ENCODE results near the gene DLG2.

Gene DLG2

GRCh38 chr11:84297570-84297969 lies 1329.6 kb downstream of the DLG2 start:
- no peak for DNase-seq

GRCh38 chr11:84295815-84296214 lies 1331.3 kb downstream of the DLG2 start:
- DNase-seq: no peak

GRCh38 chr11:84292955-84293354 lies 1334.2 kb downstream of the DLG2 start:
- no peak for DNase-seq

- DNase-seq: no peak
These were observed 1335.1 kb downstream of the DLG2 start for GRCh38 chr11:84292006-84292405.

DNA sequence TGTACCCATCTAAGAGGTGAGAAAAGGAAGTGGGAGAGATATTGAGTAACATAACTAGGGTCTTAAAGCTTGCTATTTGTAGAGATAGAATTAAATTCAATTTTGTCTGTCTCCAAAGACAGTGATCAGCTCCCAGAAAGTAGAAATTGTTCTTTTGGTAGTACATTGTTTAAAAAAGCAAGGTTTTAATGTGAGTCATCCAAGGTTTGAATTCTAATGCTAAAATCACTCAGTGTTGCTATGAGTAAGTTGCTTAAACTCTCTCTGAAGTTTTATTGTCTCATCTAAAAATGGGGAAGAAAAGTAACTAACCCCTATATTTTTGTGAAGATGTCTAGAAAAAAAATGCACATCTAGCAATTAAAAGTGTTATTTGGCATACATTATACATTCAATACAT lies 1336.5 kb downstream of the DLG2 start:
- no peak for DNase-seq

DNA sequence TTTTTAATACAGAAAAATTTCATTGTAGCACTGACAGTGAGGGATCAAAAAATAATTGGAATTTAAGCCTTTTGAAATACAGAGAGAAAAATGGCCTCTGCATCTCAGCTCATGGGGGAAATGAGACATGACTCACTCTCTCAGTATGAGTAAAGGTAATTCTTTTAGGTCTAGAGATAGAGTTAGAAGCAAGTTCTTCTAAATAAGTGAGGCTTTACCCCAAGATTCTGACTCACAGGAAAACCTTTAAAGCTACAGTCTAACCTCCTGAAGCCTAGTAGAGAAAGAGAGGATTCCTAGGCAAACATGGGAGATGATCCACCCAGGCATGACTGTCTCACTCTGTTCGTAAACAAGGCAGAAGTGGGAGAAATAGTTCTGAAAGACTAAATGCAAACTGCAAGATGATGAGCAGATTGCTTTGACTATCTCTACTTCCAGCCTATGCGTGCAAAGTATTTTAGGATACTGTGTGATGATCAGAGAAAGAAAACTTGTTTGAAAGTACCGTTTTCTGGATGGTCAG lies 1337.7 kb downstream of the DLG2 start:
- no peak for DNase-seq

DNA sequence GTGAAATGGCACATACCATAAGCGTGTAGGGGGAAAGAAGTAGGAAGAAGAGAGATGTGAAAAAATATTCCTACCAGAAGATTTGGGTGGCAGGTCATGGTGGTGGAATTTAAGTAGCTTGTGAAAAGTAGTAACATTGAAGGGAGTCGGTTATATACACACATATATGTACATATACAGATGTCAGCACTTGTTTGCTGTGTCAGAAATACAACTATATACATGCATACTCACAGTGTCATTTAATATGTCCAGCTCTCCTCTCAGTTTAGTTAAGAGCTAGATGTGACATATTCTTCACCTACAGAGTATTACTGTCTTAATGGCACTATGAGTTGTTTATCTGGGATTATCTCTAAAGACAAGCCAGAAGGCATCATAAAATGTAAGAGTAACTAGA lies 1353.6 kb downstream of the DLG2 start:
- DNase-seq: no peak

DNA sequence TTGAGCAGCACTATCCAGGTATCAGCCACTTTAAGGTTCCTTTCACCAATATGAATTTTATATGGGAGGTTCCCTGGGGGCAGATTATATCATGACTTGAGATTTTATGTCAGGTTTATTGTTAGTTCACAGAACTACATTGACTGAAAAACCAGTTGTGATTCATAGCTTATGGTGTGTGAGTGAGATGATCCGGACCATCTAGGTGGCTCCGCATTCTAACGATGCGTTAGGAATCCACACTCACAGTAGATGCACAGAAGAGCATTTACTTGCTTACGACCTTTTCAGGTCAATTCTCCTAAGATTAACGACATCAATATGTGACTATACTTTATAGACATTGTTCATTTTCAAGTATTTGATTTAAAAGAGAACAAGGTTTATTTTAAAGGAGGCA lies 1356.7 kb downstream of the DLG2 start:
- DNase-seq: no peak

DNA sequence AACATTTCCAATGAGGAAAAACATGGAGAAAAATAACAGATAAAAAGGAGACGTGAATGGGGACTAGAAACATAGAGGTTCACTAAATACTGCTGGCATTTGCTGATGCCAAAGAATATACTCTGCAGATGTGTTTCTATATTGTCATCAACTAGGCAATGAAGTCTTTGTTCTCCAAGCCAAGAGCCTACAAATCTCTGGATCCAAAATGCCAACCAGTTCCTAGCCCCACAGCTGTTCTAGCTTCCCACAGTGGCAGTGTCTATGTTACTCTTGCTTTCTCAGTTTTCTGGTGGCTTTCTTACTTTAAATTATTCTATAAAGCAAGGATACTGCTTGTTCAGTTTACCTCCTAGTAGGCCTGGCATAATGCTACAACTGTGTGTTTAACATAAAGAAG lies 1363.1 kb downstream of the DLG2 start:
- DNase-seq: no peak

GRCh38 chr11:84261707-84262106 lies 1365.4 kb downstream of the DLG2 start:
- DNase-seq: peak; percentile 40

DNA sequence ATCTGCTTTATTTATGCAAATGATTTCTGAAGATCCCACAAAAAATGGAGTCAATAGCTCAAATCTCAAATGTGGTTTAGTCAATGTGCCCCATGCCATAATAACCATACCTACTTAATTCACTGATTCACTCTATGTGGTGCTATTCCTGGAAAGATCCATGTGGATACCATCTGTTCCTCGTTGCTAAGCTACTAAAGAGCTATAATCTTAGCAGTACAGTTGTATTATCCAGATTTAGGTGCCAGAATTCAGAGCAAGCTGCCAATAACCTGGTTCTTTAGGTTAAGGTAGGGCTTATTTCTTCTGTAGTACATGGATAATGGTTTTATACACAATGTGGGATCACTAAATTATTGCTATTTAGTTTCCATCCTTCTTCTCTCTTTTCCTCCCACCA lies 1366.3 kb downstream of the DLG2 start:
- DNase-seq: no peak

- no peak for DNase-seq
These were observed 1370.5 kb downstream of the DLG2 start for GRCh38 chr11:84256618-84257017.

DNA sequence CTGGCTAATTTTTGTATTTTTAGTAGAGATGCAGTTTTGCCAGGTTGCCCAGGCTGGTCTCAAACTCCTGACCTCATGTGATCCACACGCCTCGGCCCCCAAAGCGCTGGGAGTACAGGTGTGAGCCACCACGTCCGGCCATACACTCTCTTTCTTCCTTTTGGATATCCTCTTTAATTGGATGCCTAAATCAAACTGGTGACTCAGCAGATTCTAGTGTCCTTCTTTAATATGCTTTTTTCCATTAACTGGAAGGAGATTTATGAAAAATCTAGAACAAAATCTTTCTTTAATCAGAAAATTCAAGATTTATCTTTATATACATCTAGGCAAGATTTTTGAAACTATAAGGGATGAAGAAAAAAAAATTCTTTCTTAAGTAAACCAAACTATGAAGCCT lies 1371.7 kb downstream of the DLG2 start:
- DNase-seq: no peak

- DNase-seq: no peak
These were observed 1376.1 kb downstream of the DLG2 start for GRCh38 chr11:84250834-84251613.

GRCh38 chr11:84249344-84250135 lies 1377.6 kb downstream of the DLG2 start:
- DNase-seq: no peak

DNA sequence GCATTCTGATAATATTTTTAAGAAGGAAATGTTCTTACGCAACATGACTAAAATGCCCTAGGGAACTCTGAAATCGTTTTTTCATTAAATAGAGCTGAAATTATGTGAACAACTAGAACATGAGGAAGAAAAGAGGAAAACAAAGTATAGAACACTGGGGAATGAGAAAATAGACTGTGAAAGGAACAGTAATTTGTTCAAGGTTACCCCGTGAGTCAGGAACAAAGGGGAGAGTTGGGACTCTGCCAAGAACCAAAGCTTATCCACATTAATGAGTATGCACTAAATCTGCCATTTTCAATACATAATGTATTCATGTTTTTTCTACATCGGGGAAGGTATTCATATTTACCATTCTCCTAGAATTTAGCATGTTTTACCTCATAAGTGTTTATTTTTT lies 1379.2 kb downstream of the DLG2 start:
- DNase-seq: peak; percentile 56

DNA sequence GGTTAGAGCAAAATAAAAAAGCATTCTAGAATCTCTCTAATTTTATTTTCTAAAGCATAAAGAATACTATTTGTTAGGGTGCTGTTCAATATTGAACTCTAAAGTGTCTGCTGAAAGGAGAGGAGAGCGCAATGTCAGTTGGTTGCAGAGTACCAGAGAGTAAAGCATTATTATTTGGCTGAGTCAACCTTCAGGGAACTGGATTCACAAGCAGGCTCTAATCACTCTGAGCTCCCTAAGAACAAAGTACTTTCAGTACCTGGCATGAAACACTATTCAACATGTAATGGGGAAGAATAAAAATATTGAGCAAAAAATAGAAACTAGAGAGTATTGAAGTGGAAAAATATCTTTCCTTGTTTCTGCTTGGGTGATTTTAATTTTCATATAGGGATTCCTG lies 1380.0 kb downstream of the DLG2 start:
- DNase-seq: no peak

DNA sequence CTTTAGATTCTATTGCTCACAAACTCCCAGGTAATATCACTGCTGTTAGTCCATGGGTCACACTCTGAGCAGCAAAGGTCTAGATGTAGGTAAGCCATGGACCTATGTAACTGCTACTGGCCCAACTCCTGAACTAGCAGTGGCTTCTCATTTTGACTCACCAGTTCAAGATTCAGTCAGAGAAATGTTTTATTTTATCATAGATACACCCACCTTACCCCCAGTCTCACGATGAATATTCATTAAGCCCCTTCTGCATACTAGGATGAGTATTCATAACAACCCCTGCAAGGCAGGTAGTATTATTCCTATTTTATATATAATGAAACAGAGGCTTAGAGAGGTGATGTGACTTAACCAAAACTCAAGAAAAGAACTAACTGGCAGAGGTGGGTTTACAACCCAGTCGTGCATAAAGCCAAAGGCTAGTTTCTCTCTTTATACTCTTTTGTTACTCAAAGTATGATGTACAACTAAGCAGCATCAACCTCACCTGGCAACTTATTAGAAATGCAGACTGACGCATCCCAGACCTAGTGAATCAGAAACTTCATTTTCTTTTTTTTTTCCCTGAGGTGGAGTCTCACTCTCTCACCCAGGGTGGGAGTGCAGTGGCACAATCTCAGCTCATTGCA lies 1383.4 kb downstream of the DLG2 start:
- no peak for DNase-seq

GRCh38 chr11:84241343-84242131 lies 1385.6 kb downstream of the DLG2 start:
- DNase-seq: no peak

GRCh38 chr11:84240847-84241246 lies 1386.3 kb downstream of the DLG2 start:
- DNase-seq: no peak

GRCh38 chr11:84236436-84236835 lies 1390.7 kb downstream of the DLG2 start:
- DNase-seq: peak; percentile 16

DNA sequence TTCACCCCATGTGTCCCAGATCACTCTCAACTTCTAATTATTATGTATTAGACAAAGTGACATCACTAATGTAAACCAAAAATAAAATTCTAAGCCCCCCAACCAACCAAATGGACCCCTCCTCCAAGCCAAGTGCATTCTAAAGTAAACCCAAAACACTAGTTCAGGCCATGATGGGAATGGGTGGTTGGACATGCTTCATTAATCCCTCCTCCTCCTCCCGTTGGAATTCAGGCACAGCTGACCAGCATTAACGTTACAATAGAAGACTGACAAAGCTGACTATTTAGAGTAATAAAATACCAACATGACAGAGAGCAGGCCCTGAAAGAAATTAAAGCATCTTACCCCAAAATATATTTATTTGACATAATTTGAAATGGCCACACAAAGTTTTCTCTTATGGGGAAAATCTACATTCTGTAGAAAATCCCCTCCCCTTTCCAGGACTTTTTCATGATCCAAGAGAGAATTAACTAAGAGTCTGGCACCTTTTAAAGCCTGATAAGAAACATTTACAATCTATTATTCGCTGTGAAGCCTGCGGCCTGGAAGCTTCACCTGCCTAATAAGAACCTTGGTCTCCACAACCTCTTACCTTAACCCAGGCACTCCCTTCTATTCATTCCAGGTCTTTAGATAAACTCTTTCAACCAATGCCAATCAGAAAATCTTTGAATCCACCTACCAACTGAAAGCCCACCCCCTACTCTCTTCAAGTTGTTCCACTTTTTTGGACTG lies 1392.5 kb downstream of the DLG2 start:
- no peak for DNase-seq
